HG02798 (cell line): ENCODE measurements around the gene SHISA5.
"Not testable (repeated sequence)": the region's sequence is repeated elsewhere in the genome, so short reads cannot be mapped to it uniquely, and the experiment has no call there.

Source experiments
- ATAC-seq: cut with Tn5 transposase; IDR thresholded peaks from one replicate; pipeline ENCODE4 v1.9.1; 2021; ENCODE audit warnings: mild to moderate bottlenecking; ENCODE audit not compliant: unreplicated experiment, poor library complexity

Gene SHISA5

GRCh38 chr3:48464713-48465221, 39.2 kb downstream of the SHISA5 start:
- ATAC-seq: no peak

DNA sequence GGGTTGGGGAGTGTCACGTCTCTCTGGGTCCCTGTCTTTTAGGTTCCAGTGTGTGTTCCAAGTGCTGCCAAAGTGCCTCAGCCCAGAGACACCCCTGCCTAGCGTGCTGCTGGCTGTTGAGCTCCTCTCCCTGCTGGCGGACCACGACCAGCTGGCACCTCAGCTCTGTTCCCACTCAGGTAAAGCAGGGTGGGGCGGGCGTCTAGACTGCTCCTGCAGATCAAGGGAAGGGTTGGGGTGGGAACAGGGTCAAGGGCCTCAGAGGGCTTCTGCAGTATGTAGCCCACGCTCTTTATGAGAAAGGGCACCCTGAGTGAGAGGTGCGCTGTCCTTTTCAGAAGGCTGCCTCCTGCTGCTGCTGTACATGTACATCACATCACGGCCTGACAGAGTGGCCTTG, 40.3 kb downstream of the SHISA5 start:
- ATAC-seq: no peak

DNA sequence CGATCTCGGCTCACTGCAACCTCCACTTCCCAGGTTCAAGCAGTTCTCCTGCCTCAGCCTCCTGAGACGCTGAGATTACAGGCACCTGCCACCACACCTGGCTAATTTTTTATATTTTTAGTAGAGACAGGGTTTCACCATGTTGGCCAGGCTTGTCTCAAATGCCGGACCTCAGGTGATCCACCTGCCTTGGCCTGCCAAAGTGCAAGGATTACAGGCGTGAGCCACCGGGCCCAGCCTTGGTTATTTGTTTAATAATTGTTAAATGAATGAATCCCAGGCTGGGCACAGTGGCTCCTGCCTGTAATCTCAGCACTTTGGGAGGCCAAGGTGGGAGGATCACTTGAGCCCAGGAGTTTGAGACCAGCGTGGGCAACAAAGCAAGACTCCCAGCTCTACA, 42.2 kb downstream of the SHISA5 start:
- not testable (repeated sequence) for ATAC-seq

GRCh38 chr3:48460517-48460902, 43.5 kb downstream of the SHISA5 start:
- no peak for ATAC-seq

- no peak for ATAC-seq
These were observed 44.0 kb downstream of the SHISA5 start for GRCh38 chr3:48459773-48460516.

- ATAC-seq: no peak
These were observed 44.6 kb downstream of the SHISA5 start for GRCh38 chr3:48459331-48459730.

DNA sequence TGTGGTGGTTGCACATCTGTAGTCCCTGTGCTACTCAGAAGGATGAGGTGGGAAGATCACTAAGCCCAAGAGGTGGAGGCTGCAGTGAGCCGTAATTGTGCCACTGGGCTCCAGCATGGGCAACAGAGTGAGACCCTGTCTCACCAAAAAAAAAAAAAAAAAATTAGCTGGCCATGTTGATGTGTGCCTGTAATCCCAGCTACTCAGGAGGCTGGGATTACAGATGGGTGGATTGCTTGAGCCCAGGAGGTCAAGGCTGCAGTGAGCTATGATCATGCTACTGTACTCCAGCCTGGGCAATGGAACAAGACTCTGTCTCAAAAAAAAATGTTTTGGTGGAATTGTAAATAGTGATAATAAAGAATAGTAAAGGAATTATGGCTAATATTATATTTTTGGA, 47.5 kb downstream of the SHISA5 start:
- ATAC-seq: no peak

GRCh38 chr3:48451270-48451669, 52.7 kb downstream of the SHISA5 start:
- no peak for ATAC-seq

- ATAC-seq: peak; percentile 91
These were observed 57.4 kb downstream of the SHISA5 start, which contains the start of gene ATRIP for GRCh38 chr3:48446425-48447193. TSS of gene ATRIP (plus strand) at chr3:48446737. CDS start at chr3:48446846, 109 bp downstream.

GRCh38 chr3:48446043-48446424, 57.9 kb downstream of the SHISA5 start:
- no peak for ATAC-seq

DNA sequence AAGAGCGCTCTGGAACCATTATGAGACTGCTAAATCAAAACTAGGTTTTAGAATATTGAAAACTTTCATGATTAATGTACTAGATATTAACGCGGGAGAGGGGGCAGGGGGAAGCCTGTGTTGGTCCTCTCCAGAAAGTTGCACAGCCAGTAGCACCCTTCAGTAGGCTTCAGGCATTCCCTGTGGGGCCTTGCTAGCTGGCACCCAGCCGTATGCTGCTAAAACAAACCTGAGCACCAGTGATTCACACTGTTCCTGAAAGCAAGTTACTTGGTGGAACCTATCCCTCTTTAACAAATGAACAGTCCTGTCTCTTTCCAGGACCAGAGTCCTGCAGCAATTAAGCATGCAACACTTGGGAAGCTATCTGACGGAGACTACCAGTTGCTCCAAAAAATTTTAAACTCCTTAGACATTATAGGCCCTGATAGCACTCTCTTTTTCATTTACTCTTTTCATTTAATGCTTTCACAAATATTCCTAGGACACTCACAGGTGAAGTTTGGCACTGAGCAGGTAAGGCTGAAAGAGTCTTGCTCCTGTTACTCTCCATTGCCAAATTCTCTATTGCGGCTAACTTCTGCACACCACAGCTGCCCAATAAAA, 58.6 kb downstream of the SHISA5 start:
- no peak for ATAC-seq

DNA sequence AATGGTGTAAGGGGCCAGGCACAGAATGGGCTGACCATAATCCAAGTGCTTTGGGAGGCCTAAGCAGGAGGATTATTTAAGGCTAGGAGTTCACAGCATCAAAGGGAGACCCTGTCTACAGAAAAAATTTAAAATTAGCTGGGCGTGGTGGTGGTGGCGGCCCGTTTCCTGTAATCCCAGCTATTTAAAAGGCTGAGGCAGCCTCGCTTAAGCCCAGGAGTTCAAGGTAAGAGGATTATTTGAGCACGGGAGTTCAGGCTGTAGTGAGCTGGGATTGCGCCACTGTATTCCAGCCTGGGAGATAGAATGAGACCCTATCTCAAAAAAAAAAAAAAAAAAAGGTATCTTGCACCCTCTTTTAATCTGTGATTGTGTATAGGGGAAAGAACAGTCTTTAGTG, 62.0 kb downstream of the SHISA5 start:
- ATAC-seq: no peak

DNA sequence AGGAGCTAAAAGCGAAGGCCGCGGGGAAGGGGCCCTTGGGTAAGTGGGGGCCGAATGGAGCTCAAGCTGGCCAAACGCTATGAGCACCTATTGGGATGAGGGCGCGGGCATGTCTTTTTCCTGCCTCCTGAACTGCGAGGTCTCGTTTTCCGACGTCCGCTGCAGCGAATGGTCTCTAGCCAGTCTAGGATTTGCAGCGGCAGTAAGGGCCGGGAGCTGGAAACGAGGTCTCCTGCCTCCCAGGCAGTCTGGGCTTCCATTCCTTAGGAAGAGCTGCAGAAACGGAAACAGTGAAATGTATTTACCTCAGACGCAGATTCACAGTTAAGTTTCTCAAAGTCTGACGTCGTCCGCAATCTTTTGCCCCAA, 63.4 kb downstream of the SHISA5 start:
- ATAC-seq: no peak

- ATAC-seq: peak; percentile 97
These were observed 64.0 kb downstream of the SHISA5 start, which contains the start of the genes CCDC51 and TMA7 for GRCh38 chr3:48439820-48440589. TSS of gene CCDC51 (minus strand) at chr3:48440119. CDS start at chr3:48435128, 4,991 bp downstream. TSS of gene TMA7 (plus strand) at chr3:48440257. CDS start at chr3:48440297, 40 bp downstream.

DNA sequence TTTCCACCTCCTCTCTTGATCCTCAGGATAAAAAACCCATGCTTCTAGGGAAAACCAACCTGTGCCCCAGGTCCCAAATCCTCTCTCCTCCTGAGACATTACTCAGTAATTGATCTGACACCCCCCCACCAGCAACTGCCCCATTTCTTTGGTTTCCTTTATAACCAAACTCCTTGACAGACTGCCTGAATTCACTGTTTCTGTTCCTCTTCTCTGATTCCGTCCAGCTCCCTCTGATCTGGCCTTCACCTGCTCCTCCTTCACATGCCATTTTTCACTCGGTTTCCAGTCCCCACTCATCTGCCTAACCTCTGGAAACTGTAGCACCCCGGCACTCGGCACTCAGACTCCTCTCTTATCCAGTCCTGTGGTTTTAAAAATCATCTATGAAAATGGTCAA, 66.2 kb downstream of the SHISA5 start:
- no peak for ATAC-seq

- ATAC-seq: no peak
These were observed 67.1 kb downstream of the SHISA5 start for GRCh38 chr3:48436855-48437254.

DNA sequence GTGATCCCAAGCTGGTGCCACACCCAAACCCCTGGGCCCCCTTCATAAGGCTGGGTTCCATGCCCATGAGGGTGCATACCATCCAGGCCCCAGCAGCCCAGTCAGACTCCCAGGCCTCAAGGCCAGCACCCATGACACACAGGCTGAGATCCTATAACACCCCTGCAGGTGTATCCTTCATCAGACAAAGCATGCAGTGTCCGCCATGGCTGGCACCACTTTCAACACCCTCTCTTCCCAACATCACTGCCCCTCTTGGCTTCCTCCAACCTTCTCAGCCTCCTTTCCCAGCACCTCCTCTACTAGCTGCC, 67.5 kb downstream of the SHISA5 start:
- ATAC-seq: no peak

DNA sequence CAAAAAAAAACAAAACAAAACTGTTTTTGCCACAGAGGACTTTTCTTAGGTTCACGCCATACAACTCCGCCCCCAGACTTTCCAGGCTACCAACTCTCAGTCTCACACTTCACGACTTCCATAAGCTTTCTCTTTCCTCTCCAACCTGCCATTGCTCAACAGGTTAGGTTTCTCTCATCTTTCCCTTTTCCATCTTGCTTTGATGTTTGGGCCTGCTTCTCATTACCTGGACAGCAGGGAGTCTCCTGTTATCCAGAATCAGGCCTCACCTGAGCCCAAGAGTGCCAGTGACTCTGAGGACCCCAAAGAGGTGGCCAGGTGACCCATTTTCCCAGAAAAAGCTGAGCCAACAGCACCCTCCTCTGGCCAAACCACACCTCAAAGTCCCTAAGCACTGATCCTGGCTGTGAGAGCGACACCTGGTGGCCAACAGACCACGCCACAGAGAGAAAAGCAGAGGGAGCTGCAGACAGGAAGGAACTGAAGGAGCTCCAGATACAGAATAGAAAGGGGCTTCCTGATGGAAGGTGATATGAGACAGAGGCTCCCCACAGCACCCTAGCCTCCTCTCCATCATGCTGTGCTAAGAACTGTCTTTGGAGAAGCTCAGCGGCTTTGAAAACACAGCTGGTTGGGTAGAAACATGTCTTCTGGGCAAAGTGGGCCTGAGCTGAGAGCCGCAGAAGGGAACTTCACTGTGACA, 68.0 kb downstream of the SHISA5 start:
- peak; percentile 22 for ATAC-seq

- ATAC-seq: no peak
These were observed 68.8 kb downstream of the SHISA5 start for GRCh38 chr3:48435223-48435595.
